GOT3 (cell line): ENCODE data around the gene STAC3.
"Not testable (repeated sequence)": the region's sequence is repeated elsewhere in the genome, so short reads cannot be mapped to it uniquely, and the experiment has no call there.

Experiments
- DNase-seq: peaks from one replicate; lab custom pipeline; 2025; ENCODE audit warnings: mixed read lengths; lab: John Stamatoyannopoulos, UW

STAC3 gene

DNA sequence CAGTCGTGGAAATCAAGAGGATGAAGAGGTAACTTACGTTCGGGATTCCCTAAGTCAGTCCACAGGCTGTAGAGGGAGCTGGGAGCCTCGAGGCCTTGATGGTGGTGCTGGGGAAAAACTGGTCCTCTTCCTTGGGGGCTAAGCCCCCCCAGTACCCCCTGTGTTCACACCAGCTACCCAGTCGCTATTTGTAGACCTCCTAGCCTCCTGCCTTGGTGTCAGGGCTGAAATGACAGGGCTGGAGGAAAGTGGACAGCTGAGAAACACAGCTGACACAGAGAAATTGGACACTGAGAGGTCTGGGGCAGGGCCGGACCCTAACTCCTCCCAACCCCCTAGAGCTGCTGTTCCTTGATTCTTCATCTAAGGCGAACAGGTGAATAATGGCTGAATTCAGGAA lies at the start of gene STAC3:
STAC3 (minus strand) TSS at position 232 of the 400 bp plus-strand sequence. CDS start 1,551 bp downstream, outside the sequence.
- no peak for DNase-seq

DNA sequence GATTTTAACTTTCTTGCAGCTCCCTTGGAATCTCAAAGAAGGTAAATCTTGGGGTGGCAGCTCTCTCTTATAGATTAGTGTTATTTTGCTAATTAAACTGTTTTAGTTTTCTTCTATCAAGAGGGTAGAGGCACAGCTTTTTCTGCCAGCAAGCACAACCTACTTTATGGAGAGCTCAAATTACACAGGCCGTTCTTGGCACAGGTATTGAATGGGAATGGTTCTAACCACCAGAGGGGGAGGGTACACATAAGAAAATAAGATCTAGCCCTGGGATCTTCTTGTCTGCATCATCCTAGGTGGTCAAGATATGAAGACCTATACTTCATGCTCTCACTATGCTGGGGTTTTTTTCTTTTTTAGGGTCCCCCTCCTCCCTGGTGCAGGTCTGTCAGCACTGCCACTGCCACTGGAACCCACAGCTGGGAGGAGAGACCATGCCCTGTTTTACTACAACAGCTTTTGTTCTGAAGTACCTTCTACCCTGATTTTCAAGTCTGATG lies 48.6 kb upstream of the STAC3 start:
- DNase-seq = no peak

DNA sequence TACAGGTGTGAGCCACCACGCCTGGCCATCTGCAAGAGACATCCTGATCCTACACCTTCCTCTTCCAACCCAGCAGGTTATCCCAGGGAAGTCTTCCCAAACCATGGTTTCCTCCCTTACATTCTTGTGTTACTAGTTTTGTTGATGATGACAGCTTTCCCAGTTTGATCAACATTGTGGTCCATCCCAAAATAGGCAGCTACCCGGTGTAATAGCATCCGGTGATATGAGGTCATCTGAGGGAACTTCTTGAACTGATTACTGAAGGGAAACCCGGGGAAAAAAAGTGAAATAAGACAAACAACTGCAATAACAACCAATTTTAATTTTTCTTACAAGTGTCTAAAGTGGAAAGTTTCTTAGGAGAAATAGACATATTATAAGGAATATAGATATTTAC lies 45.3 kb upstream of the STAC3 start:
- no peak for DNase-seq

DNA sequence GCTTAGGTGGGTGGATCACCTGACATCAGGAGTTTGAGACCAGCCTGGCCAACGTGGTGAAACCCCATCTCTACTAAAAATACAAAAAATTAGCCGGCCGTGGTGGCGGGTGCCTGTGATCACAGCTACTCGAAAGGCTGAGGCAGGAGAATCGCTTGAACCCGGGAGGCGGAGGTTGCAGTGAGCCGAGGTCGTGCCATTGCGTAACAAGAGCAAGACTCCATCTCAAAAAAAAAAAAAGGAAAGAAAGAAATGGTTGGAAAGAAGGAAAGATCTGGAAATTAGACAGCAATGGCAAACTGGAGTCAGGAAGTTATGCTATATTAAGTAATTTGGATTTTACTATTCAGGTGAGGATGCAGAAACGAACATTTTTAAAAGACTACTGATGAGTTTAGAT lies 31.1 kb upstream of the STAC3 start:
- DNase-seq = not testable (repeated sequence)

DNA sequence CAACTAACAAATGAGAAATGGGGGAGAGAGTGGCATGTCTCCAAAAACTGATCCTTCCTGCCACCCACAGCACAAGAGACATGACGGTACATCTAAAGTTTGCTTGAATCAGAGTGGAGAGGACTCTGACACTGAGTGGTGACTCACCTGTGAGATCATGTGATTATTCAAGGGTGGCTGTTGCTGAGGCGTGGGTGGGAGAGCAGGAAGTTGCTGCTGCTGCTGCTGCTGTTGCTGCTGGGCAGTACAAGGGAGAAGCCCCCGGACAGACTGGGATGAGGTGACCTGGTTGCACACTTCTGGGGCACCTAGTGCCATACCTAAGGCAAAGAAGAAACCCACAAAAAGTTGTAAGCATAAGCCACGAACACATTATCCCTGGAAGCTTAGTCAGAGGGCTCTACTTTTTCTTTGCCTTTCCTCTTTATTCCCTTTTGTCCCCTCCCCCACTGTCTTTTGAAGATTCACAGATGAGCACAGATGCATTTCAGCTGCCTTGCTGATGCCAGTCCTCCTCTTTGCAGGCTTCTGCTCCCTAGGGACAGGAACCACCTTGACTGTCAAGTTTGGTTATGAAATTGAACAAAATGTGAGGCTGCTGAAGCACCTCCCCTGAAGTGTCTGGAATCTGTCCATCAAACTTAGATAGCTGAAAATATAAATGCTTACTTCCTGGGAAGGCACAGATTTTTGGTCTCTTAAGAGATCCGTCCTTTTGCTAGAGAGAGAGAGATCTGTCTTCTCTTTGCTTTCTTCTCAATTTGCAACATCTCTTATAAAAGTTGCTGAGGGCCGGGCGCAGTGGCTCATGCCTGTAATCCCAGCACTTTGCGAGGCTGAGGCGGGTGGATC lies 29.4 kb upstream of the STAC3 start:
- DNase-seq = peak; percentile 95

DNA sequence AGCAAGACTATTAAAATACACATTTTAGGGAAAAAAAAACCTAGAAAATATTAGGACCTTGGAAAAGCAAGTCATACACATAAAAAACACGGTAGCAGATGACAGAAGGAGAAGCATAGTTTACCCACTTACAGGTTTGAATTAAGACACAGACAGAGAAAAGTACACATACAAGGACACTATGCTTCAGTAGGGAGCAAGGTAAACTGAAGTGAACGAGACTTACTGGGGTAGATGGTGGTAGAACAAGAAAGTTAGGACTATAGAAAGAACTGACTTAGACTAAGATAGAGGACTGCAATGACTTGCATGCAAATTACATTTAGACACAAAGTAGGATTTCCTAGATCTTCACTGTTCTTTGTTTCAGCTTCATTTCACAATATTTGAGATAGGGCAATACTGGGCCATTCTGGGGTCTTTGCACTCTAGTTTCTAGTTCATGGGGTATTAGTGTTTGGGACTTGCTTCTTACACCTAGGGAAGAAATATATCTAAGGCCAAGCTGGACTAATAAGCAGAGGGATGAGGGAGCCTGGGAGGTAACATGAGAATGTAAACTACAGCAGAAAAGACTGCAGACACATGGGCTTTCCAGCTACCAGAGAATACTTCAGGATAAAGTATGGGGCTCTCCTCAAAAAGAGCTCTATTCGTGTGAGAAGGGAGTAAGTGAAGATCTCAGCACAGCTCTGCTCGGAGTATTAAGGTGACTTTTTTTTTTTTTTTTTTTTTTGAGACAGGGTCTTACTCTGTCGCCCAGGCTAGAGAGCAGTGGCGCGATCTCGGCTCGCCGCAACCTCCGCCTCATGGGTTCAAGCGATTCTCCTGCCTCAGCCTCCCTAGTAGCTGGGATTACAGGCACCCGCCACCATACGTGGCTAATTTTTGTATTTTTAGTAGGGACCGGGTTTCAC lies 27.7 kb upstream of the STAC3 start:
- no peak for DNase-seq

DNA sequence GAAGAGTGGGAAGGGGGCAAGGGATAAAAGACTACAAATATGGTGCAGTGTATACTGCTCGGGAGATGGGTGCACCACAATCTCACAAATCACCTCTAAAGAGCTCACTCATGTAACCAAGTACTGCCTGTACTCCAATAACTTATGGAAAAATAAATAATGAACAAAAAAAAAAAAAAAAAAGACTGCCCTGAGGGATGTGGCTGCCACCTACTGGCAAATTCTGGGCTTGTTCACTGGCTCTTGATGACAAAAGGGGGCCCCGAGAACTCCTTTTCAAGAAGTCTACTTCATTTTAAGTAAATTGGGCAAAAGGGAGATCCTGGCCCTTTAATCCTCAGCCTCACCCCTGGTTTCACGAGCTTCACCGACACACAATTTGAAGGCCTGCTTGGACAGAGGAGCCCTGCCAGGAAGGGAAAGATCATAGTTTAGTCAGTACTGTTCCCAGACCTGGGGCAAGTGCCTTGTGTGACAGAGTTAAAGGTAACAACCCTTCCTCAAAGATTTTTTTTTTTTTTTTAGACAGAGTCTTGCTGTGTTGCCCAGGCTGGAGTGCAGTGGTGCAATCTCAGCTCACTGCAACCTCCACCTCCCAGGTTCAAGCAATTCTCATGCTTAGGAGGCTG lies 26.1 kb upstream of the STAC3 start:
- no peak for DNase-seq

DNA sequence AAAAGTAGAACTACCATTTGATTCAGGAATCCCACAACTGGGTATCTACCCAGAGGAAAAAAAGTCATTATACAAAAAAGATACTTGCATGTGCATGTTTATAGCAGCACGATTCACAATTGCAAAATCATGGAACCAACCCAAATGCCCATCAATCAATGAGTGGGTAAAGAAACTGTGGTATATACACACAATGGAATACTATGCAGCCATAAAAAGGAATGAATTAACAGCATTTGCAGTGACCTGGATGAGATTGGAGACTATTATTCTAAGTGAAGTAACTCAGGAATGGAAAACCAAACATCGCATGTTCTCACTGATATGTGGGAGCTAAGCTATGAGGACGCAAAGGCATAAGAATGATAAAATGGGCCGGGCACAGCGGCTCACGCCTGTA lies 25.2 kb upstream of the STAC3 start:
- DNase-seq = not testable (repeated sequence)

DNA sequence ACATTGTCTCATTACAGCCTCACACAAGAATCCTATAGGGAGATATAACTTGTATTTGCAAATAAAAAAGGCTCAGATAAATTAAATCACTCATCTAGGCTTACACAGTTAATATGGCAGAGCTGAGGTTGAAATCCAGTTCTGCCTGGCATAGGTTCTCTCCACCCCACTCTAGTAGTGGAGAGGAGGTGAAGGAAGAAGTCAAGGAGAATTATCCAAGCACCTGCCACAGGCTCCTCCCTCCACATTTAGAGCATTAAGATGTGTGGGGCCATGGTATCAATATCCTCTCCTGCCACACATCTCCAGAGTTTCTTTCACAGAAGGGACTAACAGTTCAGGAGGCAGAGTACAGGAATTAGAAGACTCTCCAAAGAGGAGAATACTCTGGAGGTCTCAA lies 22.5 kb upstream of the STAC3 start:
- no peak for DNase-seq

DNA sequence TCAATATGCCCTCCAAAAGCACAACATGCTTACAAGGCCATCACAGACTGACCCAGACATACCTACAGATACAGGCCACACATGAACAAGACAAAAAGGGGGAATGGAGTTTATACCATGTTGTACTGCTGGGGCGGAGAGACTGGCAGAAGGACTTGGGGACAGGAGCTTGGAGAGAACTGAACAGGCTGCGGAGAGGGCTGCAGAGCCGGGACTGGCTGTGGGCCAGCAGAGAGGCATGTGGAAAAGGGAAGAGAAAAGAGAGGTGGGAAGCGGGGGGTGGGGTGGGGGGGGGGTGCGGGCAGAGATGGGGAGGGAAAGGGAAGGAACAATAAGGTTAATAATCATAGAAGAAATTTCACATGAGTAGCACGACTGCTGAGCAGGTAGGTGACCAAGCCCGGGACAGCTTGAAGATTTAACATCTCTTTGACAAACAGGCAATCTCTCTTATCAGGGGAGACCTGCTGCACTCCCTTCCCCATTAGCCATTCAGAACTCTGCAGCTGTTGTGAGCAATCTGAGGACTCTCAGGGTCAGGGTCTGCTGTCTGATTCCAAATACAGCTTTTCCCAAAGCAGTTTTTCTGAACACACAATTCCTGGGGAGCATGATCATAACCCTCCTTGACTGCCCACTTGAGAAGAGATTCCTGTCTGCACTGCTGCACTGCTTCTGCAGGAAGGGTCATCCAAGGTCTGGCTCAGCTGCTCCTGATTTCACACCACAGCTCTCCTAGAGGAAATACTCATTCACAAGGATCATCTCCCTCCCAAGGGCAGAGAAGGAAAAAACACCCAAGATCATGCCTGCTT lies 21.6 kb upstream of the STAC3 start:
- DNase-seq = no peak

DNA sequence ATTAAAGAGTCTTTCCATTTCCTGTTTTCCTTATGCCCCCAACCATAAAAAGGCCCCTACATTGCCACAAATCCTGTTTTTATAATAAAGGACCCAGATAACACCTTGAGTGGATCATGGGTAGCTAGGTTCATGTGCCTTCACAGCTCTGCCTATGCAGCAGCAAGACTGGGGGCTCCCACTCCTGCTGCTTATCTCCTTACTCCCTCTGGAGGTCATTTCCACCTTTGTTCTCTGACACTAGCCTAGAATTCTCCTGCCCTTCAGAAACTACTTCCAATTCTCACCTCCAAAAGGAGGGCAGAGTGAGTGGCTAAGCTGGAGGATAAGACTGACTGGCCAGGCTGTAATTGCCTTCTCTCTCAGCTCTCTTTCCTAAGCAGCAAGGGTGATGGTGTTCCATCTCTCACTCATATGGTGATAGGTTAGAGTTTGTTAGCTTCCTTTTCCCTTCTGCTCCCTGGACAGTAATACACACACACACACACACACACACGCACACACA lies 20.0 kb upstream of the STAC3 start:
- DNase-seq = no peak

DNA sequence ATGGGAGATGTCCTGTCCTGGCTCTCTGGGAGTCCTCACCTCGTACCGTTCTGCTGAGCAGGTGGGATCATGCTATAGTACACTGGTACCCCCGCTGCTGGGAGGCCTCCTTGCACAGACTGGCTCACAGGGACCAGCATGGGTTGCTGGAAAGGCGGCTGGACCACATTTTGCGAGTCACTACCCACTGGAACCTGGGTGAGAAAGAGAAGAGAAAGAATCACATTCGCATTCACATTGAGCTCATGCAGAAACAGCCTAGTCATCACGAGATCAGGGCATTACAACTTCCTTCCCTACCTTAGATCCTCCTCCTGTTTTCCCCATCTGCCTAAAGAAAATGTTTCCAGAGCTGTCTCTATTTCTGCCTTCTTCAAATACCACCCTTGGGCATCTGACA lies 17.3 kb upstream of the STAC3 start:
- no peak for DNase-seq

DNA sequence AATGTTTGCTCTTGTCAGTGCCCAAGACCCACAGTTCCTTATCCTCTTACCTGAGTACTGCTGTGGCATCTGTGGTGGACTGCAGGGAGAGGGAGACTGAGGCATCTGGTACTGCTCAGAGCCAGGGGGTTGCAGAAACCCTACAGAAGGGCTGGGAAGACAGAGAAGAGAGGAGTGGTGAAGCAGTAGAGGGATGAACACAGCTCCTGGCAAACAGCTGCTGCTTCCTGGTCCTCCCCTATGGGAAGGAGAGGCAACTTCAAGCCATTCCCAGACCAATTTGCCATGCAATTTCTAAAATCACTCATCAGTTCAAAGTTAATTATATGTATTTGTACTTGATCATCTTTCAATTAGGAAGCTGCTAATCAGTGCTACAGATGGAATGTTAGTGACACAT lies 15.7 kb upstream of the STAC3 start:
- no peak for DNase-seq

DNA sequence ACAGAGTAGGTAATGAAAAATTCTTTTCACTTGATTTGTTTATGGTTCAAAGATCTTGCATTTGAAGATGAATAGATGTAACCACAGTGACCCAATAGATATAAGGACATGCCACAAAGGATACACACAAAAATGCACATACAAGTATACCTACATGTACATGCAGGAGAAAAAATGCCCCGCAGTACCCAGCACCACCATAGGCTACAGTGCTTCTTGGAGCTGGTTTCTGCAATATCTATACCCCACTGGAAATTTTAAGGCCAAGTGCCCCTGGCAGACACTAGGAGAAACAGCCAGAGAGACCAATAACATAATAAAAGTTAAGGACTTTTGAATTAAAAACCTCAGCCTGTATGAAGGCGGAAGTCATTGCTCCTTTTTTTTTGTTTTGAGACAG lies 12.1 kb upstream of the STAC3 start:
- no peak for DNase-seq

DNA sequence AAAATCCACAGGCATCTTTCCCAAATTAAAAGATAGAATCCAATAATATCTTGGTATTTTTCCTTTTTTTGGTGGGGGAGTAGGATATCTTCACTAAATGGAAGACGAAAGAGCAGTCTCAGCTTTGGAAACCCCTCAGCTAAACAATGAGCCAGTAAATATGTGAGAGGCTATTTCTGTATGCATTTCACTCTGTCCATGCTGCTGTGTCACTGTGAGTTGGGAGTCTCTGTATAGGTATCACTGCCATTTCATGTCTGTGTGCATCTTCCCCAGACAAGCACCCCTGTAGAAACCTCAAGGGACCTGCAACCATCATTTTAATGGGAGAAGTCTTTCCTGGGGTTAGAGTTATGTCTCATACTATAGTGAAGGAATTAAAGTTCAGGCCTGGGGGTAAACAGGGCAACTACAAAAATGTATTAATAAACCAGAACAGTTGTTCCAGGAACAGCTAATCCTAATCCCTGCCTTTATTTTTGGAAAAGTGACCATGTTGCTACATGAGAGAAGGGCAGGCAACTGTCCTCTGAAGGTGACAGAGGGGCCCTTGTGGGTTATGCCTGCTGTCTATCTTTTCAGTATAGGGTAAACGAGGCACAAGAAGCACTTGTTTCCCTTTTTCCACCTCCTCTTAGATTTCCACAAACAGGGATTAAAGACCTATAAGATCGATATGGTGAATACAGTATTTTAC lies 11.3 kb upstream of the STAC3 start:
- no peak for DNase-seq

DNA sequence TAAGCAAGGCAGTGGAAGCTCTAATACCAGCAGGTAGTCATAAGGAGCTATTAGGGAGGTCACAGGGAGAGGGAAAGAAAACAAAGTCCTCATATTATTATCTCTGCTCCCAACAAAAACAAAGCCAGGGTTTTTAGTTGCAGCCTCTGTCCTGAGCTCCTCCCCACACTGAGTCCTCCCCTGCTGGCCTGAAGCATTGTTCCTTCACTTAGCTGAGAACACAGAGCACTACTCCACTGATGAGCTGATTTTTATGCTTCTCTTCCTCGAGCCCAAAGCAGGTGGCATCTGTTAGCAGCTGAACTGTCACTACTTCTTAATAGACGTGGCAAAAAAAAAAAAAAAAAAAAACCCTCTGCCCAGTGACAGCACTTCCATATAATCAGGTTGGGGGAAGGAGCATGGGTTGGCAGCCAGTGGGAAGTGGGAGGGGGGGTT lies 10.5 kb upstream of the STAC3 start:
- no peak for DNase-seq

DNA sequence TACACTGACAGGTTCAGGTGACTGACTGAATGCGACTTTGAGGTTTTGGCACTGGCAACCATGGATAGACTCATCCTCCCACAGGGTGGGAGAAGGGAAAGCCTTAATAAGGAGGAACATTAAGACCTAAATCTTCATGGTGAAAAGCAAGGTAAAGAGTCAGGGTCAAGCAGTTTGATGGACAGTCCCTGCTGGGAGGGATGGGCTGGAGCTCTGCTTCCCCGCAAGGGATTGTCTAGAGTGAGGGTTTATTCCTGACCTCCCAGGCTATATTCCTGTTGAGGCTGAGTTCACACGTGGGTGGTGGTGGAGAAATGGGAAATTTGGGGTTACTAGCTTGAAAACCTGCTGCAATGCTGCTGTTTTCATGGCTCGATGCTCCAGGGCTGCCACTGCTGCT lies 9.4 kb upstream of the STAC3 start:
- DNase-seq = no peak

DNA sequence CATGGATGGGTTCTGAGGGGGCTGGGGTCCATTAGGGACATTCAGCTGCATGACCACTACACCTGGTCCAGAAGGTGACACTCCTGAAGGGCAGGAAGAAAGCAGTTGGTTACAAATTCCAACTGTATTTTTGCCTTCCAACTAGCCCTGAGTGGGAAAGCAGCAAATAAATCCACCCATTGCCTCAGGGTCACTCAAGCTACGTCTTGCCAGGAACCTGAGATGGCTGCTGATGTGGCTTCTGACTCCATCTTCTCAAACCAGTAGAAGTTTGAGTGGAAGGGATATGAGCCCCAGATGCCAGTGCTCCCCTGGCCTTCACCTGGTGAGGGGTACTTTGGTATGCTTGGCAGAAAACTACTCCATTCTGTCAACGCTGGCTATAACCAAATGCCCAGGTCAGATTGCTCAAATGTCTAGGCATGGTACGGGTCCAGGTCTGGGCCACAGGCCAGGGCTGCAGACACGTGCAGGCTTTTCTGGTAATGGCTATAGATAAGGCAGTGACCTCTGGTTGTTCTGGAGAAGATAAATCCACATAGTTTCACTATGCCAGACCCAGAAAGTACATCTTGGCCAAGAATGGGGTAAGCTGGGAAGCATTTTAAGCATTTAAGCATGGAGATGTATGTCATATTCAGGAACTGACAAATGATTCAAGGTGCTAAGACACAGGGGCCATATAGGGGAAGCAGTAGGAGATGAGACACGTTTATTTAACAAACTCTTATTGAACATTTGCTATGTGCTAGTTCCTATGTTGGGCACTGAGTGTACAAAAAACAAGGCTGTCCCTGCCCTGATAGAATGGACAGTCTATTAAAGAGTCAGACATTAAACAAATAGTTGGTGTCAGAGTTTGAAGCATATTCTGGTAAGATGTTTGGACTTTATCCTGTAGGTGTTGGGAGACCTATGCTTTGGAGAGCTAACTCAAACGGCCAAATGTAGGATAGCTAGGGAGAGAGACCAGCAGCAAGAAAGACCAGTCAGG lies 8.3 kb upstream of the STAC3 start:
- no peak for DNase-seq

DNA sequence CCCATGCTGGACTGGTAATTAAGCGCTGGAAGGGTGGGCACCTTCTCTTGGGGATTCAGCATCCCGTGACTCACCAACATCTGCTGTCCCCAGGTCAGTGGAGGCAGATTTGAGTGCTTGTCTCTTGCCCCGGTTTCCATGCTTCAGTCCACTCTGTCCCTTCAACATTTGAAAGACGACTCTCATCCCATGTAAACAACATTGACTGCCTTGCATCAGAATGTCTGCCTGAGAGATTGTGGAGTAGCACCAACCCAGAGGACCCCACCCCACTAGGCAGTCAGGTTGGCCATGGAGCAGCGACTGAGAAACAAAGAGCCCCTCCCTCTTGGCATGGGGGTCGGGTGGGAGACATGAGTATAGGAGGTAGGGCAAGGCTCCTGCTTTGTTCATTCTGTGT lies 4.9 kb upstream of the STAC3 start:
- no peak for DNase-seq
